HepG2 (cell line): ENCODE measurements around the gene MYCBPAP. TPM values are rescaled to one million over a fixed set of nuclear protein-coding genes. Genes with fewer than 3 reads are reported as not detected.

ENCODE experiments used
- IRF9 ChIP-seq: sonication (generic); formaldehyde crosslinking; IDR thresholded peaks from 2 replicates; pipeline ENCODE4 v1.8.0; 2022; ENCODE audit warnings: missing genetic modification reagents, mild to moderate bottlenecking, borderline replicate concordance
- MNT ChIP-seq: fragments of 450-650 bp; IDR thresholded peaks from 2 replicates; pipeline ENCODE4 v1.6.1; 2016
- ZKSCAN5 ChIP-seq: sonication (generic); formaldehyde crosslinking; IDR thresholded peaks from 2 replicates; pipeline ENCODE4 v1.5.1; 2020; ENCODE audit warnings: mild to moderate bottlenecking, missing genetic modification reagents
- ZNF383 ChIP-seq: sonication (generic); formaldehyde crosslinking; IDR thresholded peaks from 2 replicates; pipeline ENCODE4 v1.4.0; 2020; ENCODE audit warnings: missing genetic modification reagents, mild to moderate bottlenecking, borderline replicate concordance
- ZNF460 ChIP-seq: sonication (generic); formaldehyde crosslinking; IDR thresholded peaks from 2 replicates; pipeline ENCODE4 v1.5.1; 2020; ENCODE audit warnings: missing genetic modification reagents, mild to moderate bottlenecking, borderline replicate concordance
- ZNF598 ChIP-seq: sonication (generic); formaldehyde crosslinking; IDR thresholded peaks from 2 replicates; pipeline ENCODE4 v1.5.1; 2020; ENCODE audit warnings: mild to moderate bottlenecking, missing genetic modification reagents, borderline replicate concordance
- ZNF619 ChIP-seq: sonication (generic); formaldehyde crosslinking; IDR thresholded peaks from 2 replicates; pipeline ENCODE4 v1.4.0; 2020; ENCODE audit warnings: mild to moderate bottlenecking, missing genetic modification reagents
- ZNF737 ChIP-seq: sonication (generic); formaldehyde crosslinking; IDR thresholded peaks from 2 replicates; pipeline ENCODE4 v1.5.0; 2020; ENCODE audit warnings: missing genetic modification reagents, mild to moderate bottlenecking, borderline replicate concordance
- polyA plus RNA-seq, 8 experiments: library from polyadenylated mRNA; depleted of rRNA in 3 of 8; stranded (reverse) in 7 of 8; unstranded in 1 of 8; fragments of >200 nt; fragmentation: Illumina TruSeq in 4 of 8; extraction: Trizol in 4 of 8; gene quantifications; 2 replicates each; pipeline versions ENCODE4 v1.2.1 to v1.2.3, GENCODE V29; 2011 to 2016; ENCODE audit warnings: low read depth in 4 of 8, missing spikeins in 1 of 8, mixed read lengths in 1 of 8; ENCODE audit not compliant: insufficient read depth in 1 of 8
- total RNA-seq, 5 experiments: library from RNA; depleted of rRNA; stranded (reverse); fragments of >200 nt; fragmentation: Illumina TruSeq; extraction: Trizol; gene quantifications; 2 replicates each; pipeline ENCODE4 v1.2.3, GENCODE V29; 2016; ENCODE audit warnings: low read depth in 1 of 5
- TF ChIP-seq, protein P1 (sequence below): sonication (generic); formaldehyde crosslinking; IDR thresholded peaks from 2 replicates; pipeline ENCODE4 v1.8.1; 2022; ENCODE audit warnings: low read depth, mild to moderate bottlenecking, missing genetic modification reagents
- TF ChIP-seq, protein P2 (sequence below), 2 experiments: fragments of 450-650 bp in 1 of 2; sonication (generic) in 1 of 2; formaldehyde crosslinking in 1 of 2; IDR thresholded peaks; 2 replicates each; pipeline versions ENCODE4 v1.6.1 to v1.8.0; 2016 to 2022; ENCODE audit warnings: antibody characterized with exemption in 1 of 2, mild to moderate bottlenecking in 1 of 2, missing genetic modification reagents in 1 of 2

The MYCBPAP gene
- total and polyA plus RNA-seq, 2 of the 13 experiments (the other 11 are each of a cell fraction or from before 2014, with no cell fraction given): 0.22 to 0.24 TPM

GRCh38 chr17:50458701-50459676 lies 49.2 kb upstream of the MYCBPAP start (continued):
- TF ChIP-seq MNT (no peak), ZNF737 (no peak), ZNF460 (CRISPR knock-in tag) (peak; percentile 86; the same call in 1 of the 2 replicates), ZNF598 (no peak; the same call in 1 of the 2 replicates), ZKSCAN5 (CRISPR knock-in tag) (no peak), IRF9 (CRISPR knock-in tag) (no peak), ZNF383 (CRISPR knock-in tag) (no peak), ZNF619 (CRISPR knock-in tag) (no peak)
- TF ChIP-seq, protein P1, sequence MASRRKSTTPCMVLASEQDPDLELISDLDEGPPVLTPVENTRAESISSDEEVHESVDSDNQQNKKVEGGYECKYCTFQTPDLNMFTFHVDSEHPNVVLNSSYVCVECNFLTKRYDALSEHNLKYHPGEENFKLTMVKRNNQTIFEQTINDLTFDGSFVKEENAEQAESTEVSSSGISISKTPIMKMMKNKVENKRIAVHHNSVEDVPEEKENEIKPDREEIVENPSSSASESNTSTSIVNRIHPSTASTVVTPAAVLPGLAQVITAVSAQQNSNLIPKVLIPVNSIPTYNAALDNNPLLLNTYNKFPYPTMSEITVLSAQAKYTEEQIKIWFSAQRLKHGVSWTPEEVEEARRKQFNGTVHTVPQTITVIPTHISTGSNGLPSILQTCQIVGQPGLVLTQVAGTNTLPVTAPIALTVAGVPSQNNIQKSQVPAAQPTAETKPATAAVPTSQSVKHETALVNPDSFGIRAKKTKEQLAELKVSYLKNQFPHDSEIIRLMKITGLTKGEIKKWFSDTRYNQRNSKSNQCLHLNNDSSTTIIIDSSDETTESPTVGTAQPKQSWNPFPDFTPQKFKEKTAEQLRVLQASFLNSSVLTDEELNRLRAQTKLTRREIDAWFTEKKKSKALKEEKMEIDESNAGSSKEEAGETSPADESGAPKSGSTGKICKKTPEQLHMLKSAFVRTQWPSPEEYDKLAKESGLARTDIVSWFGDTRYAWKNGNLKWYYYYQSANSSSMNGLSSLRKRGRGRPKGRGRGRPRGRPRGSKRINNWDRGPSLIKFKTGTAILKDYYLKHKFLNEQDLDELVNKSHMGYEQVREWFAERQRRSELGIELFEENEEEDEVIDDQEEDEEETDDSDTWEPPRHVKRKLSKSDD (CRISPR knock-in tag): peak; percentile 81
- TF ChIP-seq, protein P2, sequence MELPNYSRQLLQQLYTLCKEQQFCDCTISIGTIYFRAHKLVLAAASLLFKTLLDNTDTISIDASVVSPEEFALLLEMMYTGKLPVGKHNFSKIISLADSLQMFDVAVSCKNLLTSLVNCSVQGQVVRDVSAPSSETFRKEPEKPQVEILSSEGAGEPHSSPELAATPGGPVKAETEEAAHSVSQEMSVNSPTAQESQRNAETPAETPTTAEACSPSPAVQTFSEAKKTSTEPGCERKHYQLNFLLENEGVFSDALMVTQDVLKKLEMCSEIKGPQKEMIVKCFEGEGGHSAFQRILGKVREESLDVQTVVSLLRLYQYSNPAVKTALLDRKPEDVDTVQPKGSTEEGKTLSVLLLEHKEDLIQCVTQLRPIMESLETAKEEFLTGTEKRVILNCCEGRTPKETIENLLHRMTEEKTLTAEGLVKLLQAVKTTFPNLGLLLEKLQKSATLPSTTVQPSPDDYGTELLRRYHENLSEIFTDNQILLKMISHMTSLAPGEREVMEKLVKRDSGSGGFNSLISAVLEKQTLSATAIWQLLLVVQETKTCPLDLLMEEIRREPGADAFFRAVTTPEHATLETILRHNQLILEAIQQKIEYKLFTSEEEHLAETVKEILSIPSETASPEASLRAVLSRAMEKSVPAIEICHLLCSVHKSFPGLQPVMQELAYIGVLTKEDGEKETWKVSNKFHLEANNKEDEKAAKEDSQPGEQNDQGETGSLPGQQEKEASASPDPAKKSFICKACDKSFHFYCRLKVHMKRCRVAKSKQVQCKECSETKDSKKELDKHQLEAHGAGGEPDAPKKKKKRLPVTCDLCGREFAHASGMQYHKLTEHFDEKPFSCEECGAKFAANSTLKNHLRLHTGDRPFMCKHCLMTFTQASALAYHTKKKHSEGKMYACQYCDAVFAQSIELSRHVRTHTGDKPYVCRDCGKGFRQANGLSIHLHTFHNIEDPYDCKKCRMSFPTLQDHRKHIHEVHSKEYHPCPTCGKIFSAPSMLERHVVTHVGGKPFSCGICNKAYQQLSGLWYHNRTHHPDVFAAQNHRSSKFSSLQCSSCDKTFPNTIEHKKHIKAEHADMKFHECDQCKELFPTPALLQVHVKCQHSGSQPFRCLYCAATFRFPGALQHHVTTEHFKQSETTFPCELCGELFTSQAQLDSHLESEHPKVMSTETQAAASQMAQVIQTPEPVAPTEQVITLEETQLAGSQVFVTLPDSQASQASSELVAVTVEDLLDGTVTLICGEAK (IDR thresholded peaks at IDR 0.05): no peak
- TF ChIP-seq, protein P2 (CRISPR knock-in tag; IDR thresholded peaks at IDR 0.05): peak; percentile 82; the same call in 1 of the 2 replicates
